ENCODE data around the gene PLXNA1. TPM values are rescaled to one million over a fixed set of nuclear protein-coding genes. Genes with fewer than 3 reads are reported as not detected.

The PLXNA1 gene
- total RNA-seq, 1 experiment from 2014 or later: 80.6 TPM

DNA sequence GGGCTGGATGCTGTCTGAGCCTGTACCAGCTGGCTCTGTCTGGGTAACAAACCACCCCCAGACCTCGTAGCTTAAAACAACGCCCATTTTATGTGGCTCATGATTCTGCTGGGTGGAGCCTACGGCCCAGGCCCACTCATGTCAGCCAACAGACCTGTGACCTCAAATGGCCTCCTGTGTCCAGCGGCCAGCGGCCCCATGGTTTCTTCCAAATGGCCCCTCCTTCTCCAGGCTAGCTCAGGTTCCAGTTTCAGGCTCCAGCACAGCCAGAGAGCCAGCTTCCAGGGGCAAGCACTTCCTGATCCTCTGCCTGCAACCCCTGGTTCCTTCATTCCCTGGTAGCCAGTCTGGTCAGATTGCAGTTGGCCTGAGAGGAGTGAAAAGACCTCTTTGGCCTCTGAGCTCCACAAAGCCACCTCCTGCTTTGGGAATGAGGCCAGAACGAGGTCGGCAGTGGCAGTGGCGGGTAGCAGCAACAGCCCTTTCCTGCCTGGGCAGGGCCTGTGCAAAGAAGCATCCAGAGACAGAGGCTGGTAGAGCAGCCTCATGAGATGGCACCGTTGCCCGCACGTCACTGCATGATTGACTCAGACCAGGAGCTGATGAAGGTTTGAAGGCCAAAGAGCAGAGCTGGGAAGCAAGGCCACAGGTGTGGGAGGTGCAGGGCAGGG is 21.0 kb upstream of the PLXNA1 start:
- BruUV-seq (replicated peaks): no TSS peak
- H3K27ac ChIP-seq (ENCODE audit: low read length): no peak overlapping the region
- DNase-seq (ENCODE audit: low read depth, low spot score) (no peak), ATAC-seq (no peak)
- H3K9me3 ChIP-seq (ENCODE audit: control insufficient read depth, insufficient read depth, low read depth, low read length): no peaks in the 10 kb centered on the region
- no peaks in the 10 kb centered on the region for H3K27me3 ChIP-seq (ENCODE audit: control insufficient read depth, insufficient read depth, low read length)
- TF ChIP-seq POLR2AphosphoS5 (IDR thresholded peaks at IDR 0.05; ENCODE audit: low read depth, low read length) (no peak), TCF7L2 (IDR thresholded peaks at IDR 0.05; ENCODE audit: low read depth, low read length) (no peak), SIN3A (IDR thresholded peaks at IDR 0.05; ENCODE audit: borderline replicate concordance, insufficient read depth, low read depth, low read length) (no peak)
- TF ChIP-seq, protein P1, sequence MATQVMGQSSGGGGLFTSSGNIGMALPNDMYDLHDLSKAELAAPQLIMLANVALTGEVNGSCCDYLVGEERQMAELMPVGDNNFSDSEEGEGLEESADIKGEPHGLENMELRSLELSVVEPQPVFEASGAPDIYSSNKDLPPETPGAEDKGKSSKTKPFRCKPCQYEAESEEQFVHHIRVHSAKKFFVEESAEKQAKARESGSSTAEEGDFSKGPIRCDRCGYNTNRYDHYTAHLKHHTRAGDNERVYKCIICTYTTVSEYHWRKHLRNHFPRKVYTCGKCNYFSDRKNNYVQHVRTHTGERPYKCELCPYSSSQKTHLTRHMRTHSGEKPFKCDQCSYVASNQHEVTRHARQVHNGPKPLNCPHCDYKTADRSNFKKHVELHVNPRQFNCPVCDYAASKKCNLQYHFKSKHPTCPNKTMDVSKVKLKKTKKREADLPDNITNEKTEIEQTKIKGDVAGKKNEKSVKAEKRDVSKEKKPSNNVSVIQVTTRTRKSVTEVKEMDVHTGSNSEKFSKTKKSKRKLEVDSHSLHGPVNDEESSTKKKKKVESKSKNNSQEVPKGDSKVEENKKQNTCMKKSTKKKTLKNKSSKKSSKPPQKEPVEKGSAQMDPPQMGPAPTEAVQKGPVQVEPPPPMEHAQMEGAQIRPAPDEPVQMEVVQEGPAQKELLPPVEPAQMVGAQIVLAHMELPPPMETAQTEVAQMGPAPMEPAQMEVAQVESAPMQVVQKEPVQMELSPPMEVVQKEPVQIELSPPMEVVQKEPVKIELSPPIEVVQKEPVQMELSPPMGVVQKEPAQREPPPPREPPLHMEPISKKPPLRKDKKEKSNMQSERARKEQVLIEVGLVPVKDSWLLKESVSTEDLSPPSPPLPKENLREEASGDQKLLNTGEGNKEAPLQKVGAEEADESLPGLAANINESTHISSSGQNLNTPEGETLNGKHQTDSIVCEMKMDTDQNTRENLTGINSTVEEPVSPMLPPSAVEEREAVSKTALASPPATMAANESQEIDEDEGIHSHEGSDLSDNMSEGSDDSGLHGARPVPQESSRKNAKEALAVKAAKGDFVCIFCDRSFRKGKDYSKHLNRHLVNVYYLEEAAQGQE (IDR thresholded peaks at IDR 0.05; ENCODE audit: insufficient read depth in 1 of 2, low read depth in 2 of 2, low read length in 1 of 2): no peak
- TF ChIP-seq, protein P2, sequence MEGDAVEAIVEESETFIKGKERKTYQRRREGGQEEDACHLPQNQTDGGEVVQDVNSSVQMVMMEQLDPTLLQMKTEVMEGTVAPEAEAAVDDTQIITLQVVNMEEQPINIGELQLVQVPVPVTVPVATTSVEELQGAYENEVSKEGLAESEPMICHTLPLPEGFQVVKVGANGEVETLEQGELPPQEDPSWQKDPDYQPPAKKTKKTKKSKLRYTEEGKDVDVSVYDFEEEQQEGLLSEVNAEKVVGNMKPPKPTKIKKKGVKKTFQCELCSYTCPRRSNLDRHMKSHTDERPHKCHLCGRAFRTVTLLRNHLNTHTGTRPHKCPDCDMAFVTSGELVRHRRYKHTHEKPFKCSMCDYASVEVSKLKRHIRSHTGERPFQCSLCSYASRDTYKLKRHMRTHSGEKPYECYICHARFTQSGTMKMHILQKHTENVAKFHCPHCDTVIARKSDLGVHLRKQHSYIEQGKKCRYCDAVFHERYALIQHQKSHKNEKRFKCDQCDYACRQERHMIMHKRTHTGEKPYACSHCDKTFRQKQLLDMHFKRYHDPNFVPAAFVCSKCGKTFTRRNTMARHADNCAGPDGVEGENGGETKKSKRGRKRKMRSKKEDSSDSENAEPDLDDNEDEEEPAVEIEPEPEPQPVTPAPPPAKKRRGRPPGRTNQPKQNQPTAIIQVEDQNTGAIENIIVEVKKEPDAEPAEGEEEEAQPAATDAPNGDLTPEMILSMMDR (IDR thresholded peaks at IDR 0.05): no peak
- ChIA-PET POLR2A (no interaction called here), CTCF (interaction anchor here (0.8 kb wide), 1 partner anchor 205 kb away, joined by 3 read pairs; no protein-coding TSS in a partner anchor)
- intact Hi-C loops (cut with micrococcal nuclease; ENCODE audit: unreplicated experiment): no loop called here
- in situ Hi-C loops (cut with HindIII; ENCODE audit: low pct_unique_long_range_greater_than_20kb, low sequenced_read_pairs): no loop called here
- H3K36me3 ChIP-seq (ENCODE audit: control insufficient read depth, insufficient read depth, low read length): no peaks in the 10 kb centered on the region
- no peak overlapping the region for H3K4me3 ChIP-seq (ENCODE audit: low read depth in 2 of 2, low read length in 2 of 2)
- H3K4me1 ChIP-seq (ENCODE audit: control insufficient read depth, insufficient read depth, low read length): peaks cover 24% of the 10 kb centered on the region

DNA sequence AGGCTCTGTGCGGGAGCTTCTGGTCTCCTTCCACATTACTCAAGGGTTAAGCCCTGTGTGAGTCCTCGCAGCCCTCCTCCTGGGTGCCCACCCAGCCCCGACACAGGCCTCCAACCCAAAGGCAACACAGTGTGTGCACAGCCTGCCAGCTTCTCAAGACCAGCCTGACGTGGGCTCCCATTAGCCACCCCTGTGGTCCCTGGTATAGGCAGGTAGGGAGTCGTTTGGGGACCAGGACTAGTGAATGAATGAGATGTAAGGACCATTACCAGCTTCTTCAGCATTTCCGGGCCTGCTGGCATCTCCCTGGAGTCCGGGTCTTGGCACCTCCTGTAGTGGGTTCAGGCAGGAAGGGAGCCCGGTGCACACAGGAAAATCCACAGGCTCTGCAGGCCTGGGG is 20.2 kb upstream of the PLXNA1 start:
- CTCF ChIA-PET: interaction anchor here (0.6 kb wide), 1 partner anchor 509 kb away, joined by 8 read pairs; no protein-coding TSS in a partner anchor
- intact Hi-C loops (cut with micrococcal nuclease; ENCODE audit: unreplicated experiment) (no loop called here), in situ Hi-C loops (cut with HindIII; ENCODE audit: low pct_unique_long_range_greater_than_20kb, low sequenced_read_pairs) (no loop called here)
- Histone ChIP-seq H3K4me1 (ENCODE audit: control insufficient read depth, insufficient read depth, low read length) (peaks cover 24% of the 10 kb centered on the region), H3K27me3 (ENCODE audit: control insufficient read depth, insufficient read depth, low read length) (no peaks in the 10 kb centered on the region), H3K9me3 (ENCODE audit: control insufficient read depth, insufficient read depth, low read depth, low read length) (no peaks in the 10 kb centered on the region), H3K27ac (ENCODE audit: low read length) (no peak overlapping the region), H3K36me3 (ENCODE audit: control insufficient read depth, insufficient read depth, low read length) (no peaks in the 10 kb centered on the region), H3K4me3 (ENCODE audit: low read depth in 2 of 2, low read length in 2 of 2) (no peak overlapping the region)
- ATAC-seq: no peak
- BruUV-seq (replicated peaks): no TSS peak
- POLR2A ChIA-PET: no interaction called here
- TF ChIP-seq, protein P2 (IDR thresholded peaks at IDR 0.05): no peak
- DNase-seq (ENCODE audit: low read depth, low spot score): no peak

All from Panc1 (cell line).